IMR-90 (cell line): Measurements from ENCODE around the gene OR7D4. TPM values are rescaled to one million over a fixed set of nuclear protein-coding genes. Genes with fewer than 3 reads are reported as not detected.
"Not testable (repeated sequence)": the region's sequence is repeated elsewhere in the genome, so short reads cannot be mapped to it uniquely, and the experiment has no call there.

Source experiments
- ATAC-seq: fragments of 200-7000 bp; cut with Tn5 transposase; 2 replicates; pipeline ENCODE4 v1.9.1; 2020; ENCODE audit warnings: low read depth, mild to moderate bottlenecking, moderate library complexity
- BruUV-seq: library from RNA; stranded (reverse); fragments of 400-500 nt; replicated peaks from 2 replicates; lab custom pipeline; 2021; lab: Mats Ljungman, UMichigan
- CTCF ChIA-PET: fragments of 300-600 bp; formaldehyde crosslinking; extraction: SDS; loops from one replicate; lab custom pipeline; 2021; ENCODE audit warnings: antibody characterized with exemption; lab: Yijun Ruan, JAX
- POLR2A ChIA-PET: fragments of 300-600 bp; sonication (Branson Sonifier 250); formaldehyde crosslinking; loops from one replicate; lab custom pipeline; 2022; ENCODE audit warnings: antibody characterized with exemption; ENCODE audit not compliant: unreplicated experiment; lab: Charles Lee
- DNase-seq: peaks from one replicate; pipeline ENCODE4 v3.0.0; 2013
- H2AFZ ChIP-seq: replicated peaks from 2 replicates; pipeline ENCODE3; 2013; ENCODE audit warnings: low read length, mild to moderate bottlenecking; ENCODE audit not compliant: poor library complexity
- H2AK5ac ChIP-seq: 2 replicates; pipeline ENCODE4 v1.6.1; 2013; ENCODE audit warnings: low read depth, low read length, inconsistent platforms
- H2AK9ac ChIP-seq: replicated peaks from 2 replicates; pipeline ENCODE3; 2013; ENCODE audit warnings: mild to moderate bottlenecking, low read depth, low read length, moderate library complexity; ENCODE audit not compliant: poor library complexity
- H2BK120ac ChIP-seq: 2 replicates; pipeline ENCODE4 v1.6.1; 2013; ENCODE audit warnings: low read depth, low read length, inconsistent platforms
- H2BK15ac ChIP-seq: 3 replicates; pipeline ENCODE4 v1.6.1; 2013; ENCODE audit warnings: low read depth, low read length, inconsistent platforms
- H2BK20ac ChIP-seq: 2 replicates; pipeline ENCODE4 v1.6.1; 2013; ENCODE audit warnings: low read depth, mild to moderate bottlenecking, inconsistent platforms, low read length, moderate library complexity
- H2BK5ac ChIP-seq: 2 replicates; pipeline ENCODE4 v1.6.1; 2013; ENCODE audit warnings: mild to moderate bottlenecking, low read depth, low read length, inconsistent platforms; ENCODE audit not compliant: poor library complexity, severe bottlenecking
- H3K14ac ChIP-seq: replicated peaks from 2 replicates; pipeline ENCODE4 v1.6.1; 2013; ENCODE audit warnings: low read depth, low read length, inconsistent platforms
- H3K18ac ChIP-seq: 2 replicates; pipeline ENCODE4 v1.6.1; 2013; ENCODE audit warnings: low read depth, low read length, control low read depth
- H3K23ac ChIP-seq: 2 replicates; pipeline ENCODE4 v1.6.1; 2013; ENCODE audit warnings: low read depth, low read length, inconsistent platforms
- H3K27ac ChIP-seq: 2 replicates; pipeline ENCODE4 v1.5.1; 2013; ENCODE audit warnings: mild to moderate bottlenecking, control low read depth, low read length; ENCODE audit not compliant: insufficient read depth
- H3K27me3 ChIP-seq: 2 replicates; pipeline ENCODE4 v1.6.1; 2013; ENCODE audit warnings: low read length; ENCODE audit not compliant: control insufficient read depth, insufficient read depth
- H3K36me3 ChIP-seq: 2 replicates; pipeline ENCODE4 v1.6.1; 2013; ENCODE audit warnings: low read length, mixed read lengths; ENCODE audit not compliant: control insufficient read depth, insufficient read depth
- H3K4ac ChIP-seq: 2 replicates; pipeline ENCODE4 v1.6.1; 2013; ENCODE audit warnings: low read depth, low read length, inconsistent platforms
- H3K4me1 ChIP-seq: 2 replicates; pipeline ENCODE4 v1.6.1; 2013; ENCODE audit warnings: low read length, mixed read lengths; ENCODE audit not compliant: control insufficient read depth, insufficient read depth
- H3K4me2 ChIP-seq: 2 replicates; pipeline ENCODE4 v1.6.1; 2013; ENCODE audit warnings: low read depth, mild to moderate bottlenecking, control low read depth, low read length, moderate library complexity
- H3K4me3 ChIP-seq: 2 replicates; pipeline ENCODE4 v1.5.1; 2013; ENCODE audit warnings: low read depth, mild to moderate bottlenecking, control low read depth, low read length, moderate library complexity; ENCODE audit not compliant: insufficient read depth
- H3K56ac ChIP-seq: 2 replicates; pipeline ENCODE4 v1.6.1; 2013; ENCODE audit warnings: low read length, inconsistent platforms; ENCODE audit not compliant: insufficient read depth; ENCODE audit errors: extremely low read depth
- H3K79me1 ChIP-seq, 2 experiments: 2 replicates each; pipeline ENCODE4 v1.6.1; 2013; ENCODE audit warnings: low read length in 2 of 2, inconsistent platforms in 1 of 2, low read depth in 1 of 2
- H3K9ac ChIP-seq: 2 replicates; pipeline ENCODE4 v1.6.1; 2013; ENCODE audit warnings: low read depth, low read length, control low read depth
- H3K9me1 ChIP-seq: 2 replicates; pipeline ENCODE4 v1.6.1; 2013; ENCODE audit warnings: low read length, inconsistent platforms; ENCODE audit not compliant: insufficient read depth
- H3K9me3 ChIP-seq: 2 replicates; pipeline ENCODE4 v1.6.1; 2013; ENCODE audit warnings: low read length; ENCODE audit not compliant: control insufficient read depth, insufficient read depth
- H4K20me1 ChIP-seq: 2 replicates; pipeline ENCODE4 v1.6.1; 2013; ENCODE audit warnings: low read length, inconsistent platforms; ENCODE audit not compliant: insufficient read depth
- H4K5ac ChIP-seq: 2 replicates; pipeline ENCODE4 v1.6.1; 2013; ENCODE audit warnings: mild to moderate bottlenecking, low read depth, low read length, control low read depth
- H4K8ac ChIP-seq, 2 experiments: 2 replicates each; pipeline ENCODE4 v1.6.1; 2013; ENCODE audit warnings: low read depth in 2 of 2, low read length in 2 of 2, control low read depth in 1 of 2, inconsistent platforms in 1 of 2
- H4K91ac ChIP-seq: 2 replicates; pipeline ENCODE4 v1.6.1; 2013; ENCODE audit warnings: low read depth, low read length, inconsistent platforms; ENCODE audit not compliant: insufficient read depth
- CTCF ChIP-seq: conservative IDR thresholded peaks from 2 replicates; pipeline ENCODE4 v1.5.1; 2012; ENCODE audit warnings: mild to moderate bottlenecking, low read depth, low read length, improper control_type of control experiment
- RAD21 ChIP-seq: IDR thresholded peaks from 2 replicates; pipeline ENCODE4 v1.6.1; 2012; ENCODE audit warnings: low read length, improper control_type of control experiment
- SMC3 ChIP-seq: fragments of 150-350 bp; IDR thresholded peaks from 2 replicates; pipeline ENCODE4 v1.6.1; 2016; ENCODE audit warnings: low read depth, mild to moderate bottlenecking, antibody characterized with exemption, low read length, moderate library complexity
- USF2 ChIP-seq: fragments of 150-350 bp; IDR thresholded peaks from 2 replicates; pipeline ENCODE4 v1.6.1; 2017; ENCODE audit warnings: mild to moderate bottlenecking, antibody characterized with exemption, low read length, low read depth
- WGBS, 2 experiments: methylation state at CpG; one replicate each; pipeline versions ENCODE4 v1.1.5 to v1.1.7; 2013; ENCODE audit warnings: missing lambda C conversion rate in 2 of 2; ENCODE audit not compliant: insufficient read length in 1 of 2; ENCODE audit errors: extremely low coverage in 2 of 2; 5-methylcytosine and 5-hydroxymethylcytosine counted together
- dilution Hi-C: fragments of 300-500 bp; cut with HindIII; formaldehyde crosslinking; loops from one replicate; pipeline ENCODE4 v1.14.3; 2018; ENCODE audit warnings: low sequenced_read_pairs; ENCODE audit not compliant: unreplicated experiment
- in situ Hi-C: fragments of 300-500 bp; cut with MboI; formaldehyde crosslinking; loops from 3 replicates; pipeline ENCODE4 v1.14.3; 2019; ENCODE audit warnings: low sequenced_read_pairs, inconsistent platforms, mixed read lengths
- intact Hi-C: fragments of 100-400 bp; cut with micrococcal nuclease; formaldehyde crosslinking; loops from 2 replicates; pipeline ENCODE4 v1.10.0; 2022
- polyA plus RNA-seq, 3 experiments: library from polyadenylated mRNA; depleted of rRNA; stranded (reverse); fragments of >200 nt; gene quantifications; 2 replicates each; pipeline ENCODE4 v1.2.3, GENCODE V29; 2012; ENCODE audit warnings: low replicate concordance in 1 of 3
- total RNA-seq: library from RNA; depleted of rRNA; stranded (reverse); fragments of >200 nt; gene quantifications from 2 replicates; pipeline ENCODE4 v1.2.3, GENCODE V29; 2012

OR7D4 gene
- total and polyA plus RNA-seq, 2 of the 4 experiments (the other 2 are of a cell fraction) = not detected

- Histone ChIP-seq H2BK120ac (no peak overlapping the region), H3K18ac (no peak overlapping the region), H3K23ac (no peak overlapping the region), H2BK20ac (no peak overlapping the region), H4K5ac (no peak overlapping the region), H3K36me3 (no peaks in the 10 kb centered on the region), H4K20me1 (no peaks in the 10 kb centered on the region), H2AK9ac (no peak overlapping the region), H3K4me2 (peak overlapping the region; percentile 93), H4K8ac (no peak overlapping the region), H2BK5ac (no peak overlapping the region), H2AFZ (peak overlapping the region; percentile 86), H3K4me3 (peak overlapping the region; percentile 17), H4K91ac (no peak overlapping the region), H3K4me1 (no peaks in the 10 kb centered on the region), H2BK15ac (no peak overlapping the region), H3K14ac (no peak overlapping the region), H2AK5ac (no peak overlapping the region), H3K56ac (no peak overlapping the region), H3K4ac (no peak overlapping the region), H3K9ac (no peak overlapping the region), H3K27ac (no peak overlapping the region), H3K27me3 (no peaks in the 10 kb centered on the region), H3K79me1 (no peaks in the 10 kb centered on the region), H3K9me1 (no peaks in the 10 kb centered on the region), H3K9me3 (no peaks in the 10 kb centered on the region; the same call in 1 of the 2 replicates)
- ChIA-PET CTCF (interaction anchor here (0.6 to 1.6 kb wide), 8 partner anchors 11 to 301 kb away, joined by 3 to 4 read pairs (median 3); no protein-coding TSS in a partner anchor), POLR2A (no interaction called here)
- DNase-seq (peak; percentile 54), ATAC-seq (peak; percentile 97)
- BruUV-seq = no TSS peak
- WGBS, 2 experiments = 10% methylated on average over 2 of the region's 13 CpGs; no CpG with 5 or more reads in 1 of the 2 experiments
- TF ChIP-seq USF2 = no peak
- TF ChIP-seq RAD21 = peak; percentile 79
- TF ChIP-seq CTCF = peak; percentile 72
- peak; percentile 61 for TF ChIP-seq SMC3
- in situ Hi-C loops (loop anchor here (10.0 kb wide), 1 partner anchor 589 kb away; no protein-coding TSS in a partner anchor), dilution Hi-C loops (no loop called here), intact Hi-C loops (loop anchor here (1.0 to 10.0 kb wide), 6 partner anchors 69 to 591 kb away; partner anchors contain the start of genes ZNF121, ZNF266 and ZNF561)
These were observed 13.8 kb downstream of the OR7D4 start for GRCh38 chr19:9205501-9206113.

GRCh38 chr19:9198044-9198443, 21.3 kb downstream of the OR7D4 start:
- CTCF ChIA-PET, H2BK15ac ChIP-seq, H3K23ac ChIP-seq, H2BK120ac ChIP-seq, DNase-seq, H2AK9ac ChIP-seq, H4K5ac ChIP-seq, H2BK5ac ChIP-seq, H2BK20ac ChIP-seq, H3K4me3 ChIP-seq, H3K79me1 ChIP-seq, H3K27ac ChIP-seq, H3K14ac ChIP-seq, H3K56ac ChIP-seq, H3K9me3 ChIP-seq, H4K20me1 ChIP-seq, H3K9ac ChIP-seq, POLR2A ChIA-PET, H3K36me3 ChIP-seq, in situ Hi-C loops, dilution Hi-C loops, H3K27me3 ChIP-seq, intact Hi-C loops, ATAC-seq, H4K91ac ChIP-seq, H3K4ac ChIP-seq, BruUV-seq, H4K8ac ChIP-seq, H2AFZ ChIP-seq, H3K9me1 ChIP-seq, H2AK5ac ChIP-seq, H3K4me2 ChIP-seq, H3K18ac ChIP-seq, H3K4me1 ChIP-seq: not testable (repeated sequence)
- WGBS, 2 experiments = no CpG with 5 or more reads among the region's 2 CpGs
